GM10266 (cell line): ENCODE measurements around the gene TPGS1.
"Not testable (repeated sequence)": the region's sequence is repeated elsewhere in the genome, so short reads cannot be mapped to it uniquely, and the experiment has no call there.

Experiments used
- DNase-seq: peaks from one replicate; pipeline ENCODE4 v3.0.0; 2012; ENCODE audit errors: extremely low spot score
- CTCF ChIP-seq: IDR thresholded peaks from 2 replicates; pipeline ENCODE4 v1.5.1; 2012; ENCODE audit warnings: mild to moderate bottlenecking, low read depth; ENCODE audit not compliant: control insufficient read depth, insufficient read depth; ENCODE audit errors: missing control alignments

Gene TPGS1

GRCh38 chr19:480016-480855 is 27.1 kb upstream of the TPGS1 start:
- no peak for DNase-seq
- peak; percentile 36 for TF ChIP-seq CTCF

GRCh38 chr19:481100-481499 is 26.2 kb upstream of the TPGS1 start:
- not testable (repeated sequence) for DNase-seq

GRCh38 chr19:482186-483041 is 24.9 kb upstream of the TPGS1 start:
- TF ChIP-seq CTCF, result no peak
- DNase-seq, result no peak

GRCh38 chr19:483332-484072 is 23.8 kb upstream of the TPGS1 start:
- DNase-seq, result no peak
- TF ChIP-seq CTCF, result no peak

- DNase-seq, result no peak
- TF ChIP-seq CTCF, result no peak
These were observed 22.8 kb upstream of the TPGS1 start for GRCh38 chr19:484494-484893.

GRCh38 chr19:485077-485476 is 22.2 kb upstream of the TPGS1 start:
- TF ChIP-seq CTCF, result no peak
- no peak for DNase-seq

GRCh38 chr19:485583-486236 is 21.6 kb upstream of the TPGS1 start:
- no peak for DNase-seq
- TF ChIP-seq CTCF, result no peak
